Activated naive CD4-positive, alpha-beta T cell treated with anti-CD3 and anti-CD28 coated beads for 36 hours (primary cell): Measurements from ENCODE around the gene MPC1. TPM values are rescaled to one million over a fixed set of nuclear protein-coding genes. Genes with fewer than 3 reads are reported as not detected.

Source experiments
- CTCF ChIA-PET: fragments of 350-600 bp; sonication (Branson Sonifier 250); formaldehyde crosslinking; loops from one replicate; lab custom pipeline; 2021; ENCODE audit warnings: antibody characterized with exemption; lab: Charles Lee
- DNase-seq: peaks from one replicate; pipeline ENCODE4 v3.0.0-alpha.2; 2020
- H3K27ac Mint-ChIP-seq: one replicate; pipeline ENCODE4 v1.8.0; 2021; ENCODE audit warnings: mild to moderate bottlenecking, mixed read lengths
- H3K27me3 Mint-ChIP-seq: one replicate; pipeline ENCODE4 v1.8.0; 2021; ENCODE audit warnings: low read depth, mixed read lengths
- H3K36me3 Mint-ChIP-seq: one replicate; pipeline ENCODE4 v1.8.0; 2021; ENCODE audit warnings: low read depth, mixed read lengths
- H3K4me1 Mint-ChIP-seq: one replicate; pipeline ENCODE4 v1.8.0; 2021; ENCODE audit warnings: low read depth, mixed read lengths
- H3K4me3 Mint-ChIP-seq: one replicate; pipeline ENCODE4 v1.8.0; 2021; ENCODE audit warnings: mild to moderate bottlenecking, moderate library complexity, mixed read lengths
- H3K9me3 Mint-ChIP-seq: one replicate; pipeline ENCODE4 v1.8.0; 2021; ENCODE audit warnings: mixed read lengths
- intact Hi-C: fragments of 100-400 bp; cut with micrococcal nuclease; formaldehyde crosslinking; loops from one replicate; pipeline ENCODE4 v1.15.1; 2023
- total RNA-seq, 2 experiments: library from RNA; stranded (reverse); gene quantifications; one replicate each; pipeline ENCODE4 v1.2.3, GENCODE V29; 2021

The MPC1 gene
- total RNA-seq, 2 experiments from 2014 or later: 16.6 to 18.7 TPM

DNA sequence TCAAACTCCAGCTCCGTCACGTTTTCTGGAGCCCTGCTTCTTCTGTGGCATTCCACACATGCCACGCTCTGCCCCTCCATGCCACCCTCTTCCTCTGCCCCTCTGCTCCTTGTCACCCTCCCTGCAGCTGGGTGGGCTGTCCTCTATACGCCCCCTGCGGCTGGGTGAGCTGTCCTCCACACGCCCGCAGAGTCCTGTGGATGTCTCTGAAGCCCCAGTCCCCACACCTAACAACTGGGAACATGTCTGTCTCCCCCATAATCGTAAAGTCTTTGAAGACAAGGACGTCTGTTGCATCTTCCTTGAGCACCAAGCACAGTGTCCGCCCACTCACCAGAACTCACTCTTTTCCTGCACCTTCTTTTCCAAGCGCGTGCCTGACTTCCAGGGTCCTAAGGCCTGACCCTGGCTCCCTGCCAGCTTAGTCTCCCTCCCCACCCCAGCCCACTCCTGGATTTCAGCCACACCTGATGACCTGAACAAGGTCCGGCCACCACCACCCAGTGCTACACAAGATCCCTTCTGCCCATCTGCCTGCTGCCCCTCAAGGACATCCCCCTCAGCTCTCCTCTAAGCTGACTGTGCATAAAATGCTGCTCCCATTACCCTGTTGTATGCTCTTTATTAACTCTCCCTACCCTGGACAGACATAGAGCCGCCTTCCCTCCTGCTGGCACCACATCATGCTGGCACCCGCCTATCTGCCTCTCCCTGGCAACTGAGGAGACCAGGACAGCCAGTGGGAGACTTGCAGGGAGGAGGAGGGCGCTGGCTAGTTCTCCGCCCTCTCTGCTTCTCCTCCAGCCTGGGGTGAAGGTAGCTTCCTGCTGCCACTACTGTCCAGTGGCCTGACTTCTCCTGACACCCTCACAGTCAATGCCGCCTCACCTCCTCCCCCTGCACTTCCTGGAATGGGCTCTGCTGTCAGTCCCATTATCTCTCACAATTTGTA, 63.8 kb downstream of the MPC1 start:
- DNase-seq: no peak
- Mint-ChIP-seq H3K9me3 (no peaks in the 10 kb centered on the region), H3K4me1 (no peaks in the 10 kb centered on the region), H3K4me3 (no peak overlapping the region), H3K27ac (no peak overlapping the region), H3K27me3 (no peaks in the 10 kb centered on the region), H3K36me3 (peaks cover 11% of the 10 kb centered on the region)
- CTCF ChIA-PET: interaction anchor here (0.8 to 1.6 kb wide), 2 partner anchors 7 to 9 kb away, joined by 4 to 5 read pairs; no protein-coding TSS in a partner anchor
- intact Hi-C loops: no loop called here

DNA sequence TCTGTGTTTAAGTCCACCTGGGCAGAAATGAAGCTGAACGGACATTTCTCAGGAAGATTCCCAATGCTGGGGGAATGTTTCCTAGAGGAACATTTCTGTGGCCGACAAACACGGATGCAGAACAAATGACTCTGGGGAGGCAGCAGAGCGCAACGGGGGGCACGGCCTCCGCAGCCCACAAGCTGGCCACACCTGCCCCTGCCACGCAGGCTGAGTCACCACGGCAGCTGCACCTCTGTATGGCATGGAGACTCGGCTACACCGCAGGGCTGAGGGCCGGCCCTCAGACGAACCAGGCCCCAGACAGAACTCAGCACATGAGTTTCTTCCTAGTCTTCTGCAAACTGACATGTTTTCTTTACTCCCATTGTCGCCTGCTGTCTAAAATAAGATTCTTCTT, 64.5 kb downstream of the MPC1 start:
- H3K36me3 Mint-ChIP-seq: peaks cover 9% of the 10 kb centered on the region
- no peaks in the 10 kb centered on the region for H3K27me3 Mint-ChIP-seq
- DNase-seq: no peak
- no peaks in the 10 kb centered on the region for H3K9me3 Mint-ChIP-seq
- intact Hi-C loops: no loop called here
- no peak overlapping the region for H3K4me3 Mint-ChIP-seq
- H3K4me1 Mint-ChIP-seq: no peaks in the 10 kb centered on the region
- CTCF ChIA-PET: interaction anchor here (0.8 kb wide), 1 partner anchor 8 kb away, joined by 4 read pairs; no protein-coding TSS in a partner anchor
- no peak overlapping the region for H3K27ac Mint-ChIP-seq

DNA sequence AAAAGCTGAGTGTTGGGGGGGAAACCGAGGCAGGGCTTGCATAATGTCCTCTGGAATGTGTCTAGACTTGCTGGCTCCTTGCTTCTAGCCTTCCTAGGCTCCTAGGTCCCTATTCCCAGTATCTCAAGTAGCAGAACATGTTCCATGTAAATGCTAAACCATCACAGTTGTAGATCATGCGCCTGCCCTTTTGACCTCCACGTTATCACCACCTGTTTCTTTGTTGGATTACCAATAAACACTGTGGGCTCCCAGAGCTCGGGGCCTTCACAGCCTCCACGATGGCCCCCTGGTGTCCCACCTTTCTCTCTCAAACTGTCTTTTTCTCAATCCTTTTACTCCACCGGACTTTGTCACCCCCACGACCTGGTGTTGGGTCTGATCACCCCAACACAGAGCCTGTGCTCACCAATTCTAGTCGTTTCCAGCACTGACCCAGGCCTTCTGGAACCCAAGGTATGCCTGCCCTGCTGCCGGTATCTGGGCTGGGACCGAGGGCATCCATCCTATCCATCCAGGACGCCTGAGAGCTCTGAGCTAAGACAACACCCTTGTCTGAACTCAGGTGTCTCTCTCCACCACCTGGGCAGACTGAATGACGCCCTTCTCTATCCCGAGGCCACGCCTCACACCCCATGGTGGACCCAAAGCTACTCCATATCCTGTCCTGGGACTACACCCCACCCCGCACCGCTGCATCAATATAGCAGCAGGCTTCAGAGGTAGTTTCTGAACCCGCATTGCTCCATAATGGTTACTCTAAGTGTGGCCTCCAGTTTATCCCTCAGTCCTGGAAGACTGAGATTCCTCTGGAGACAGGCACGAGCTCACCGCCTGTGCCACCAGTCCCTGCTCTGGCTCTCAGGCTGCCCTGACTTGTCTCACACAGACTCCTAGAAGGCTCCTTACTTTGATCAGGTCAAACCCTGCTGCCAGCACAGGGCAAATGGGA, 65.2 kb downstream of the MPC1 start:
- no peak for DNase-seq
- Mint-ChIP-seq H3K27me3 (no peaks in the 10 kb centered on the region), H3K4me1 (peaks cover 2% of the 10 kb centered on the region), H3K36me3 (peaks cover 7% of the 10 kb centered on the region), H3K4me3 (no peak overlapping the region), H3K9me3 (no peaks in the 10 kb centered on the region), H3K27ac (no peak overlapping the region)
- intact Hi-C loops: no loop called here
- CTCF ChIA-PET: interaction anchor here (0.6 to 0.8 kb wide), 2 partner anchors 64 to 83 kb away, joined by 3 to 4 read pairs; no protein-coding TSS in a partner anchor

DNA sequence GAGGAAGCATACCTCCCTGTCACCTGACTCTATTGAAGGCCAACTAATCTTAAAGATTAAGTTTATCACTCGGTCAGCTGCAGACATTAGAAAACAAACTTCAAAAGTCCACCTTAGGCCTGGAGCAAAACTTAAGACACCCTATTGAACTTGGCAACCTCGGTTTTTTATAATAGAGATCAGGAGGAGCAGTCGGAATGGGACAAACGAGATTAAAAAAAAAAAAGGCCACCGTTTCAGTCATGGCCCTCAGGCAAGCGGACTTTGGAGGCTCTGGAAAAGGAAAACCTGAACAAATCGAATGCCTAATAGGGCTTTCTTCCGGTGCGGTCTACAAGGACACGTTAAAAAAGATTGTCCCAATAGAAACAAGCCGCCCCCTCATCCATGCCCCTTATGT, 67.3 kb downstream of the MPC1 start:
- H3K36me3 Mint-ChIP-seq: peaks cover 2% of the 10 kb centered on the region
- DNase-seq: no peak
- H3K4me1 Mint-ChIP-seq: peaks cover 2% of the 10 kb centered on the region
- H3K27ac Mint-ChIP-seq: no peak overlapping the region
- H3K27me3 Mint-ChIP-seq: no peaks in the 10 kb centered on the region
- H3K4me3 Mint-ChIP-seq: no peak overlapping the region
- CTCF ChIA-PET: no interaction called here
- no peaks in the 10 kb centered on the region for H3K9me3 Mint-ChIP-seq
- intact Hi-C loops: no loop called here

Other genes with a start within 250 kb of the MPC1 start
- not detected for gene TBXT, start 215.1 kb downstream of the MPC1 start, total RNA-seq
- not detected for gene PRR18, start 74.5 kb downstream of the MPC1 start, total RNA-seq
- gene SFT2D1, start 40.4 kb downstream of the MPC1 start, total RNA-seq: 10 to 100 TPM; 53.1 to 53.3 TPM
- gene RAMACL, start 203.7 kb upstream of the MPC1 start, total RNA-seq: under 1 TPM; 0.52 to 0.89 TPM
- gene RPS6KA2, start 244.3 kb upstream of the MPC1 start, total RNA-seq: 10 to 100 TPM; 18.9 to 19.1 TPM